Measurements from ENCODE around the gene TRAPPC2B.

The TRAPPC2B gene

DNA sequence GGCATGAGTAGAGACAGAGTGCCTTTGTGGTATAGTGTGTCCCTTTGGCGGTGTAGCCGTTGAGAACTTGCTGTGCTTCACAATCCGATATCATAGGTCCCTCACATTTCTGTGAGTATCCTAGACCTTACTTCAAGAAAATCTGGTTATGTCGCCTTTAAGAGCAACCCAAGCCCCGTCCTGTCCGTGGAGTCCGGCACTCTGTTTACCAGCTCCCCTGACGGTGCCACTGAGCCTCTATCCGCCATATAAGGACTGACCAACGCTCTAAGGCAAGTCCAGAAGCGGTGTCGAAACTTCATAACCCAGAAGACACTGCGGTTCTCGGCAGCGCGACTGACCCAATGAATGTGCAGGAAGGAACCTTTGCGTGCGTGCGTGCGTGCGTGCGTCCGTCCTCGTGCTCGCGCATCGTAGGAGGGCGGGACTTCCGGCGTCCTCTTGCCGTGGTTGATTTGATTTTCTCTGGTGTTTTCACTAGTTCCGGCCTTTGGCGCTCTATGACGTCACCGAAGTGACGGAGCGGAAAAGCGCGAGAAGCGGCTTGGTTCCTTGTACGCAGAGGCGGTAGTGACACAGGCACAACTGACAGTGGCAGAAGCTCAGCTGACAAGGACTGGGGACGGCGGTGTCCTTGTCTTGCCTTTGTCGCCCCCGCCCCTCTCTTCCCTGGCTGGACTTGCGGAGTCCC, at the start of gene TRAPPC2B, which contains the start of gene ZNF547:
Gene TRAPPC2B (plus strand): TSS at position 555 of the 691 bp plus-strand sequence. CDS start 1,283 bp downstream, outside the sequence.
Gene ZNF547 (plus strand): TSS at position 555 of the 691 bp plus-strand sequence. CDS start 5,005 bp downstream, outside the sequence.
- in situ Hi-C loops (cut with MboI; ENCODE audit: low sequenced_read_pairs): no loop called here

DNA sequence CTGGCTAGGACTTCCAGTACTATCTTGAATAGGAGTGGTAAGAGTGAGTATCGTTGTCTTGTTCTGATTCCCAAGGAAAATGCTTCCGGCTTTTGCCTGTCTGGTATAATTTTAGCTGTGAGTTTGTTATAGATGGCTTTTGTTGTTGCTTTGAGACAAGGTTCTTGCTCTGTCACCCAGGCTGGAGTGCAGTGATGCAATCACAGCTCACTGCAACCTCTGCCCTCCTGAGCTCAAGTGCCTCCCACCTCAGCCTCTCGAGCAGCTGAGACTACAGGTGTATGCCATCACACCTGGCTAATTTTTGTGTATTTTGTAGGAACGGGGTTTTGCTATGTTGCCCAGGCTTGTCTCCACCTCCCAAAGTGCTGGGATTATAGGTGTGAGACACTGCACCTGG, 49.2 kb upstream of the TRAPPC2B start:
- in situ Hi-C loops (cut with MboI; ENCODE audit: low sequenced_read_pairs): no loop called here

DNA sequence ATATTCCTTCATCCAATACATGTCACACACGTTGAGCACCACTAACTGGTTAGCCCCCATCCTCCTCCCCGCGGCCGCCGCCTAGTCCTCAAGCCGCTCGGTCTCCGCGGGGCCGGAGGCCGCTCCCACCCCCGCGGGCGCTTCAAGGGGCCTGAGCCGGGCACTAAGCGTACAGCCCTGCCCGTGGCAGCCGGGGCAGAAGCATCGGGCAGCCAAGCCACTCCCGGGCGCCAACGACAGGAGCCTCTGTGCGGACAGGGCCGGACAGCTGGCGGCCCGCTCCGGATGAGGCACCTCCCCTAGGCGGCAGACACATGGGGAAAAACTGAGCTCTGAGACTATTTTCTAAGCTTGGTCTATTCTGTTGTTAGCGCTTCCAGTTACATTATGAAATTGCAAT, 45.8 kb upstream of the TRAPPC2B start:
- in situ Hi-C loops (cut with MboI; ENCODE audit: low sequenced_read_pairs): no loop called here

DNA sequence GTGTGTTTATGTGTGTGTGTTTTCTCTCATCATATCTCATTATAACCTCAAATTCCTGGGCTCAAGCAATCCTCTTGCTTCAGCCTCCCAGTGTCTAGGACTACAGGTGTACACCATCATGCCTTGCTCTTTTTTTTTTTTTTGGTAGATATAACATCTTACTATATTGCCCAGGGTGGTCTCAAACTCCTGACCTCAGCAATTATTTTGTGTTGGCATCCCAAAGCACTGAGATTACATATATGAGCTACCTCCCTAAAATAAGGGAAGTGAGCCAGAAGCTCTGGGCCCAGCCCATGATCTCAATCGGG, 43.5 kb upstream of the TRAPPC2B start:
- in situ Hi-C loops (cut with MboI; ENCODE audit: low sequenced_read_pairs): no loop called here

DNA sequence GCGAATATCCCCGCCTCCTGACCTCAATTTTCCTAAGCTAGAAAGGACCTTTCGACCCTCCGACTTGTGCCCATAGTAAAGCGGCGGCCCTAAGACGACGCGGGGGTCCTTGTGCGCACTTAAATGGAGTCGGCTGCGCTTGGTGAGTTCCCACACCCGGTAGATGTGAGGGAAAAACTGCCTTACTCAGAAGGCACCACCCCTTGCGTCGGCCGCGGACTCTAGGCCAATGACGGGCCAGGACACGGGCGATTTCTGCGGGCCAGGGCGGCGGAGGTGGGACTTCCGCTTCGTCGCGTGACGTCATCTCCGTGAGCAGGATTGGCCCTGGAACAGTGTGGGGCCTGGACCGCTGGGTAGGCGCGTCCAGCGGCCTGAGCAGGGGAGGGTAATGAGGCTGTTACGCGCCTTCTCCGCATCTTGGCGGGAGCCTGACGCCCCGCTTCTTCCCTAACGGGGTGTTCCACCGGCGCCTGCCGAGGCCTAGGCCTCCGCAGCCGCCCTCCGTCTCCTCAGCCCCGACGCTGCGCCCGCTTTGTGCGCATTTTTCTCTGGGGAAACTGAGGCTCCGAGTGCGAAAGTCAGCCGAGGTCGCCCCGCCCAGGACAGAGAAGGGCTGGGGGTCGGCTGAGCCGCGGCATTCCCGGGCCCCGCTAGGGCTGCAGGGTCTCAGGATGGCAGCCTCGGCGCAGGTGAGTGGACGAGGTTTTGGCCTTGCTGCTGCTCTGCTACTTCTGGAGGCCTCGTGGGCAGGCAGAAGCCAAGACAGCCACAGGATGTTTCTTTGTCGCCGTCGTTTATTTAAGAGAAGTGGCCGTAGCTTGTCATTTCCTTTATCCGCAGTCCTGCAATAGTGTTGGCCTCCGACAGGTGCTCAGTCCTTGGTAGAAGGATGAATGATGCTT, 42.9 kb upstream of the TRAPPC2B start, which contains the start of gene ZNF543:
Gene ZNF543 (plus strand): TSS at position 293 of the 905 bp plus-strand sequence. CDS start 382 bp downstream, at position 675.
- in situ Hi-C loops (cut with MboI; ENCODE audit: low sequenced_read_pairs): no loop called here

DNA sequence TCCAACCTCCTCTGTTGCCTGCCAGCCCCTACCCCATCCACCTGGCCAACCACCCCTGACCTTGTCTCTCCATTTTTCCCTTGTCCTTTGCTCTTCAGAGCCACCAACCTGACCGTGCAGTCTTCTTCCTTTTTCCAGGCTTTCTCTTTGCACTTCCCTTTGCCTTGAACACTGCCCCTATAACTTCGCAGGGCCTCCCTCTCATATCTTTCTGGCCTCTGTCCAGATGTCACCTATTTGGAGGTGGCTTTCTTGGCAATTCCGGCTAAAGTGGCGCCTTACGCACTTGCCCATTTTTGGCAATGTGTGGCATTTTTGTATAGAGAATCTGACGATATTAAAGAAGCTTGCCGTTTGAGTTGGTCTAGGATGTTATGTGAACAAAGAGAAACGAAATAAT, 42.2 kb upstream of the TRAPPC2B start:
- in situ Hi-C loops (cut with MboI; ENCODE audit: low sequenced_read_pairs): no loop called here

DNA sequence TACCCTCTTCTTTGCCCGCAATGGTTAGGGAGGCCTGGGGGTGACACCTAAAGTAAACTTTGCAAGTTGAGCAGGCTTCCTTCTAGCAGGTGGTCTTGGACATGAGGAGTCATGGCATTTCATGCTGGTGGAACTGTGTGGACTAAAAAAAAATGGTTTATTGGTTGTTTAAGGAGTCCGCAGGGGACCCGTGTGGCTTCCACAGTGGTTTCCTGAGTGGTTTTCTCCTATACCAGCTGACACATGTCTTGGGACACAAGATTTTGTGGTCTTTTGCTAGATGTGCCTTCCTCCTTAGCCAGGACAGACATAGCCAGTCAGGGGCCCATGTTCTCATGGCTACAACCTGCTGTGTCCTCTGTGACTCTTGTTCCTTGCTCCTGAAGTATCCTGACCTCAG, 41.6 kb upstream of the TRAPPC2B start:
- in situ Hi-C loops (cut with MboI; ENCODE audit: low sequenced_read_pairs): no loop called here

DNA sequence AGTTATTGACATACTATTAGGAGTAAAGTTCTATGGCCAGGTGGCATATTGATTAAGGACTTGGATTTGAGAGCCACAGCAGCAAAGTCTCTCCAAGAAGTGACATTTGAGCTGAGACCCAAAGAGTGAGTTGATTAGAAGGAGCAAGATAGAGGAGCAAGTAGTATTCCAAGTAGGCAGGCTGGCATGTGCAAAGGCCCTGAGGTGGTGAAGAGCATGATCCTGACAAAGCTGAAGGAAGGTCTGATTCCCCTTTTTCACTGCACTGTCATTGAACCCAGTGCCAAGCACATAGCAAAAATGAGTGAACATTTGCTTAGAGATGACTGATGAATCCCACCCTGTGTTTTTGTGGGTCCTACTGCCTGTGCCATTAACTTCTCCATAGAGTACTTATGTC, 38.4 kb upstream of the TRAPPC2B start:
- in situ Hi-C loops (cut with MboI; ENCODE audit: low sequenced_read_pairs): no loop called here

DNA sequence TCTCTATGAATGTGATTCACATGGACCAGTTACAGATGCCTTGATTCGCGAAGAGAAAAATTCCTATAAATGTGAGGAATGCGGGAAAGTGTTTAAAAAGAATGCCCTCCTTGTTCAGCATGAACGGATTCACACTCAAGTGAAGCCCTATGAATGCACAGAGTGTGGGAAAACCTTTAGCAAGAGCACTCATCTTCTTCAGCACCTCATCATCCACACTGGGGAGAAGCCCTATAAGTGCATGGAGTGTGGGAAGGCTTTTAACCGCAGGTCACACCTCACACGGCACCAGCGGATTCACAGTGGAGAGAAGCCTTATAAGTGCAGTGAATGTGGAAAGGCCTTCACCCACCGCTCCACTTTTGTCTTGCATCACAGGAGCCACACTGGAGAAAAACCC, 35.4 kb upstream of the TRAPPC2B start:
- in situ Hi-C loops (cut with MboI; ENCODE audit: low sequenced_read_pairs): no loop called here

DNA sequence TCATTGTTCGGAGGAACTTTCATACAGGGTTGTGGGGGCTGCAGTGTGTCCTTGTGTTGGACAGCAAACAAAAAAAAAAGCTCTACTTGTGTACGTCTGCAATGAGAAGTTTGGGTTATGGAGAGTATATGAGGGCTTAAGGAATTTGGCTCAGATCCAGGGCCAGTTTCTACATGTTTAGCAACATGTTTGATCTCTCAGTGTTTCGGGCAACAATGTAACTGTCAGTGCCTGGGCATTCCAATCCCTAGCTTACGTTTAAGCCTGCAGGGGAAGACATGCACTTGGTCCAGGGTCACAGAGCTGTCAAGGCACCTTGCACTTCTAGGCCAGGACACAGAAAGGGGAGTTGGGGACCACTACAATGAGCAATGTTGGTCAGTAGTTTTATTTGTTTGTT, 29.2 kb upstream of the TRAPPC2B start:
- in situ Hi-C loops (cut with MboI; ENCODE audit: low sequenced_read_pairs): no loop called here

DNA sequence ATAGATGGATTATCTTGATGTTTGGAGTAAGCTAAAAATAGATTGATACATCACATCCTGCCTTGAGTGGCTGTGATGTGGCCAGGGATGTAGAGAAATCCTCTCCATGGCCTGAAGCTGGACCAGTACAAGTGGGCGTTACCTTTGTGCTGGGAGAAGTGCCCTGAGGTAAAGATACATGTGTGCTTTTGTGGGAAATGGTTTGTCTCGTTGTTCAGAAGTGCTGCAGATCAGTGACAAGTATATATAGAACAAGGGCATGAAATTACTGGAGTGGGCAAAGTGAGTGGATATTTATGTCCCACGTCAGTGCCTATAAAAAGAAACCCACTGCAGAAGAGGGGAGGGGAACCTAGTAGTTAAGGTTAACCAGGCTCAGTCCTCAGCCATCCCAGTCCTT, 24.5 kb upstream of the TRAPPC2B start:
- in situ Hi-C loops (cut with MboI; ENCODE audit: low sequenced_read_pairs): no loop called here

DNA sequence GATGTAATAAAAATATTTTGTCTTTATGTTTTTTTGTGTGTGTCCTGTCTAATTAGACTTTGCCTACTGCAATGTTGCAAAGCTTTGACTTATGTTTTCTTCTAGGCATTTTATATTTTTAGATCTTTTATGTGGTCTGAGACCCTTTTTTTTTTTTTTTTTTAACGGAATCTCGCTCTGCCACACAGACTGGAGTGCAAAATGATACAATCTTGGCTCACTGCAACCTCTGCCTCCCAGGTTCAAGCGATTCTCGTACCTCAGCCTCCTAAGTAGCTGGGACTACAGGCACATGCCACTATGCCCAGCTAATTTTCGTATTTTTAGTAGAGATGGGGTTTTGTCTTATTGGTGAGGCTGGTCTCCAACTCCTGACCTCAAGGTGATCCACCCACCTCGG, 20.8 kb upstream of the TRAPPC2B start:
- in situ Hi-C loops (cut with MboI; ENCODE audit: low sequenced_read_pairs): no loop called here

DNA sequence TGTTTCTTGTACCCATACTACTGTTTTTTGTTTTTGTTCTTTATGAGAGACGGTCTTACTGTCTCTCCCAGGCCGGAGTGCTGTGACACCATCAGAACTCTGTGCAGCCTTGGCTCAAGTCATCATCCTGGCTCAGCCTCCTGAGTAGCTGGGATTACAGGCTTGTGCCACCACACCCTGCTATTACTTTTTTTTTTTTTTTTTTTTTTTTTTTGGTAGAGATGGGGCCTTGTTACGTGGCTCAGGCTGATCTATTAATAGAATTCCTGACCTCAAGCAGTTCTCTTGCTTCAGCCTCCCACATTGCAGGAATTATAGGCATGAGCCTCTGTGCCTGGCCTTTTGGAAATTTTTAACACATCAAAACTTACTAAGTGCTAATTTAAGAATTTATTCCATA, 15.2 kb upstream of the TRAPPC2B start:
- in situ Hi-C loops (cut with MboI; ENCODE audit: low sequenced_read_pairs): no loop called here

DNA sequence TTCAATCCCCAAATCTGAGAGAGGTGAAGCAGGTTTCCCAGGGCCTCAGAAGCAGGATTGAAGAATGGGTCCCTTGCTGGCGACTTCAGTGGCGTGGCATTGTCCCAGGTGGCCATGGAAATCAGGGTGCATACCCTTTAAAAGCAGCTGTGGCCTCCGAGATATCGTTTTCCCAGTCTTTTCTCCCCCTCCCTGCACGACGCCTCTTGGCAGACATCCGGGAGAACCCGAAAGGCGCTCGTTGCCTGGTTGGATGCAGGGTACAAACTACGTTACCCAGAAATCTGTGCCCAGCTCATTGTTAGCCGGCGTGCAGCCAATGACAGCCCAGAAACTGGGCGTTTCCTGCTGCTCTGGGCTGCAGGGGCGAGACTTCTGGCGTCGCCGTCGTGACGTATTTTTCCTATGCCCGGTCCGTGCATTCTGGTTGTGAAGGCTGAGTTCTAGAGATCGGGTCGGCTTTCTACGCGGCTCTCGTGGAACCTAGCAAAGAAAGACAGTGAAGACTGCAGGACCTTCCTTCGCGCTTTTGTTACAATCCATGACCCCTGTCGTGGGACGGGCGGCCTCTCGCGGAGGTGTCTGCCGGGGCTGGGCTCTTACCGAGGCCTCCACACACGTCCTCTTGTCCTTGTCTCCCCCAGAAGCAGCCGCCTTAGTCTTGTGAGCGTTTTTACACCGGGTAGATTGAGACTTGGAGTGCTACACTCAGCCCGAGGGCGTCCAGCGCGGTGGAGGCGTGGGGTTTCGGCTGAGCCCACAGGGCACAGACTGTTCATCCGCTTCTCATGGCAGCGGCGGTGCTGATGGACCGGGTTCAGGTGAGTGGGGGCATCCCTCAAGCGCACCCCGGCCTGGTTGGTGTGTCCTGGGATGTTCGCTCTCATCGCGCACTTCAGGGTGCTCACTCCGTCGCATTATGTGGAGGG, 12.2 kb upstream of the TRAPPC2B start, which contains the start of gene ZNF304:
Gene ZNF304 (plus strand): TSS at position 395 of the 929 bp plus-strand sequence. CDS start 394 bp downstream, at position 789.
- in situ Hi-C loops (cut with MboI; ENCODE audit: low sequenced_read_pairs): no loop called here

DNA sequence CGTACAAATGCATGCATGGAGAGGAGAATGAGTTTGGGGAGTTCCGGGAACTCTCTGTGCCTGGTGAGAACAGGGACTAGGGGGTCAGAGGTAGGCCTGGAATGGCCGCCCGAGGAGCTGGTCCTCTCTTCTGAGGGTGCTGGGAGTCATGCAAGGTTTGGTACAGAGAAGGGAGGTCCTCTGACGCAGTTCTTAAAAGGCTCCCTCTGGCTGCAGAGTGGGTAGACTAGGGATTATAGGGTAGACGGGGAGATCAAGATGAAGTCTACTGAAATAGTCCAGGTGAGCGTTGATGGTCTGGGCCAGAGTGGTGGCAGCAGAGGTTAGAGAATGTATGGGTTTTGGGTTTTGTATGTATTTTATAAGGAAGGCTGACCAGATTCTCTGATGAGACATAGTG, 11.5 kb upstream of the TRAPPC2B start:
- in situ Hi-C loops (cut with MboI; ENCODE audit: low sequenced_read_pairs): no loop called here

DNA sequence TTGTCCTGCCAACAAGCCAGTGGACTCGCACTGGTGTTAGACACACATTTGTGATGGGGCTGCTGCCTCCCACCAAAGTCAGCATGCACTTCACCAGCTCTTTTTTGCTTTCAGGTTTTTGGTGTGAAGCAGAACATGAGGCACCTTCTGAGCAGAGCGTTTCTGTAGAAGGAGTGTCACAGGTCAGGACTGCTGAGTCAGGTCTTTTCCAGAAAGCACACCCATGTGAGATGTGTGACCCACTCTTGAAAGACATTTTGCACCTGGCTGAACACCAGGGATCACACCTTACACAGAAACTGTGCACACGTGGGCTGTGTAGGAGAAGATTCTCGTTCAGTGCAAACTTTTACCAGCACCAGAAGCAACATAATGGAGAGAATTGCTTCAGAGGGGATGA, 7.4 kb upstream of the TRAPPC2B start:
- in situ Hi-C loops (cut with MboI; ENCODE audit: low sequenced_read_pairs): no loop called here

DNA sequence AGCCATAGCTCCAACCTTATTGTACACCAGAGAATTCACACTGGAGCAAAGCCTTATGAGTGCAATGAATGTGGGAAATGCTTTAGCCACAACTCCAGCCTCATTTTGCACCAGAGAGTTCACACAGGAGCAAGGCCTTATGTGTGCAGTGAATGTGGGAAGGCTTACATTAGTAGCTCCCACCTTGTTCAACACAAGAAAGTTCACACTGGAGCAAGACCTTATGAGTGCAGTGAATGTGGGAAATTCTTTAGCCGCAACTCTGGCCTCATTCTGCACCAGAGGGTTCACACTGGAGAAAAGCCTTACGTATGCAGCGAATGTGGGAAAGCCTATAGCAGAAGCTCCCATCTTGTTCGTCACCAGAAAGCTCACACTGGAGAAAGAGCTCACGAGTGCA, 5.9 kb upstream of the TRAPPC2B start:
- in situ Hi-C loops (cut with MboI; ENCODE audit: low sequenced_read_pairs): no loop called here

DNA sequence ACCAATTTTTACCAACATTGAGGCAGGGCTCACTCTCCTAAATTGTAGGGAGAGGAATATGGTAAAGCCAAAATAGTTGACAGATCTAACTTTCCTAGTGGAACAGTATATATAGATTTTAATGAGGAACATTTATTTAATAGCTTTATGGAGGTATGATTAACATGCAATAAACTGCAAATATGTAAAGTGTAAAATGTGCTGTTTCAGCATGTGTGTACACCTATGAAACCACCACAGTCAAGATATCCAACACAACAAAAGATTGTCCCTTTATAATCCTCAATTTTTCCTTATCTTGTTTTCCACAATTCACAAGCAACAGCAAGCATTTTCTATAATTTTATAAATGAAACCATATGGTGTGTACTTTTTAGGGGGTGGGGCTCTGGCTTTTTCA, 4.1 kb upstream of the TRAPPC2B start:
- in situ Hi-C loops (cut with MboI; ENCODE audit: low sequenced_read_pairs): no loop called here

DNA sequence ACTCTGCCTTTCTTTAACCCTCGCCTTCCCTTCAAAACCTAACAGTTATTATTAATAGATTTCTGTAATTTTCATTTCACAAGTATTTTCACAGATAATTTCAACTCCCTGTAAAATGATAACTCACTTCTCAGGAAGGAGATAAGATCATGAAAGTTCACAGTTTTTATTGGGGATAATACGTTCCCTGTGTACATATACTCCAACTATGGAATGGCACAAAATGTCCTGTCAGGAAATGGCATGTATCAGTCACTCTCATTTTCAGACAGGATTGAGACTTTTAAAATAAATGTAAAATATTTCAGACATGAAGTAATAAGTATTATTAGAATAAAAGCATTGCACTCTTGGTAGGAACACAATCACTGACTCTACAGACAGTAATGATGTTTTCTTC, 932 bp upstream of the TRAPPC2B start:
- in situ Hi-C loops (cut with MboI; ENCODE audit: low sequenced_read_pairs): no loop called here

DNA sequence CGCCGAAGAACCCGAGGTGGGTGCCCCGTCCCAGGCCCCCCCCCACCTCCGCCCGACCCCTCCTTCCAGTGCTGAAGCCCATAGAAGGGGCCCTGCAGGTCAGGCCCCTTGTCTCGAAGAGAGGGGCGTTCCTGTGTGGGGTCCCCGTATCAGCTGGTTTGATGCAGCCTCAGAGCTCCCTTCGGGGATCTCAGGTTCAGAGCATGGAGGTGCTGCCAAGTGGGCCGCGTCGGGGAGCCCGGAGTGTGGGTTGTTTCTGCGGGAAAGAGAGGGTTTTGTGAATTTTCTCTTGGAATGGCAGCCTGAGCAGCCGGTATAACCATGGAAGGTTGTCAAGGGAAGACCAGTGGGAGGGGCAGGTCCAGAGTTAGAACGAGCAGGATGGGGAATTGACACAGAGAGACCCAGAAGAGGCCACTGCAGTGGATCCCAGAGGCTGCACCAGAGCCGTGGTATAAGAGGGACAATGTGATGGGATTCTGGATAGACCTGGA, 384 bp downstream of the TRAPPC2B start:
- in situ Hi-C loops (cut with MboI; ENCODE audit: low sequenced_read_pairs): no loop called here

DNA sequence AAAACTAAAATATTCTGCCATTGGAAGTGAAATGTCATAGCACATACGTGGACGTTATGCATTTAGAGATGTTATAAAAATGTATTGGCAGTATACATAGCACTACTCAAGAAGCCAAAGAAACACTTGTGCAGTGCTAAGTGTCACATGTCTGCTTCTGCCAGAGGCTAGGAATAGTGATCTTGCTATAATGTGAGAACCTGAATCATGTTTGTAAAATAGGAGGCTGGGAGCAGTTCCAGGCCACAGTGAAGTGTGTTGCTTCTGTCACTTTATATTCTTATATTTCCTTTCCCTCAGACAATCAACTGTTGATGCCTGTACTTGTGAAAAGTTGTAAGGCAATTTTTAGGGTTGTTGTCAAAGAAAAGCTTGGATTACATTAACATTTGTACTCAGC, 3.4 kb downstream of the TRAPPC2B start:
- in situ Hi-C loops (cut with MboI; ENCODE audit: low sequenced_read_pairs): no loop called here
